Loucy (cell line): ENCODE measurements around the gene IRF9.
A peak's percentile ranks its signal among the peaks of the same experiment; 100 is the strongest.

ENCODE experiments used
- H2AFZ ChIP-seq: fragments of 200-600 bp; sonication (generic); 2 replicates; pipeline ENCODE4 v1.6.0; 2016; ENCODE audit warnings: antibody characterized with exemption, mild to moderate bottlenecking, low read length, moderate library complexity
- H3F3A ChIP-seq: fragments of 200-600 bp; 2 replicates; pipeline ENCODE4 v1.6.0; 2016; ENCODE audit warnings: antibody characterized with exemption, low read depth, mild to moderate bottlenecking
- H3K27me3 ChIP-seq: fragments of 200-600 bp; sonication (generic); 2 replicates; pipeline ENCODE4 v1.6.1; 2014; ENCODE audit warnings: low read length, mild to moderate bottlenecking; ENCODE audit not compliant: insufficient read depth, poor library complexity, severe bottlenecking
- H3K36me3 ChIP-seq: fragments of 200-600 bp; sonication (generic); 2 replicates; pipeline ENCODE4 v1.6.1; 2016; ENCODE audit warnings: low read length; ENCODE audit not compliant: insufficient read depth
- H3K4me1 ChIP-seq: fragments of 200-600 bp; sonication (generic); 2 replicates; pipeline ENCODE4 v1.5.1; 2014; ENCODE audit warnings: low read length, mild to moderate bottlenecking; ENCODE audit not compliant: insufficient read depth, poor library complexity, severe bottlenecking
- H3K4me2 ChIP-seq: fragments of 200-600 bp; sonication (generic); 2 replicates; pipeline ENCODE4 v1.6.0; 2014; ENCODE audit warnings: antibody characterized with exemption, low read length, low read depth, mild to moderate bottlenecking; ENCODE audit not compliant: poor library complexity, severe bottlenecking
- H3K4me3 ChIP-seq: fragments of 200-600 bp; sonication (generic); 2 replicates; pipeline ENCODE4 v1.5.1; 2014; ENCODE audit warnings: low read length, mild to moderate bottlenecking, mixed read lengths; ENCODE audit not compliant: poor library complexity, severe bottlenecking
- H3K79me2 ChIP-seq: fragments of 200-600 bp; sonication (generic); 2 replicates; pipeline ENCODE4 v1.6.1; 2014; ENCODE audit warnings: low read length; ENCODE audit not compliant: insufficient read depth
- H3K9ac ChIP-seq: fragments of 200-600 bp; sonication (generic); 2 replicates; pipeline ENCODE4 v1.6.0; 2014; ENCODE audit warnings: mild to moderate bottlenecking, low read depth, low read length, moderate library complexity; ENCODE audit not compliant: poor library complexity, severe bottlenecking
- H3K9me2 ChIP-seq: fragments of 200-600 bp; sonication (generic); replicated peaks from 2 replicates; pipeline ENCODE4 v1.6.1; 2016; ENCODE audit warnings: low read depth, low read length, mixed read lengths
- H3K9me3 ChIP-seq: fragments of 200-600 bp; sonication (generic); 2 replicates; pipeline ENCODE4 v1.6.1; 2014; ENCODE audit warnings: mild to moderate bottlenecking, antibody characterized with exemption, low read length, low read depth; ENCODE audit not compliant: insufficient read depth
- H4K20me1 ChIP-seq: fragments of 200-600 bp; sonication (generic); 2 replicates; pipeline ENCODE4 v1.6.0; 2014; ENCODE audit warnings: antibody characterized with exemption, low read length, mild to moderate bottlenecking; ENCODE audit not compliant: insufficient read depth, poor library complexity, severe bottlenecking
- EZH2phosphoT487 ChIP-seq: fragments of 200-600 bp; IDR thresholded peaks from 2 replicates; pipeline ENCODE4 v1.6.1; 2018; ENCODE audit warnings: antibody characterized with exemption, mild to moderate bottlenecking, moderate library complexity, borderline replicate concordance
- TF ChIP-seq, protein P1 (sequence below): fragments of 200-600 bp; sonication (generic); conservative IDR thresholded peaks from 2 replicates; pipeline ENCODE4 v1.5.1; 2014; ENCODE audit warnings: mild to moderate bottlenecking, antibody characterized with exemption, low read length

IRF9 gene

DNA sequence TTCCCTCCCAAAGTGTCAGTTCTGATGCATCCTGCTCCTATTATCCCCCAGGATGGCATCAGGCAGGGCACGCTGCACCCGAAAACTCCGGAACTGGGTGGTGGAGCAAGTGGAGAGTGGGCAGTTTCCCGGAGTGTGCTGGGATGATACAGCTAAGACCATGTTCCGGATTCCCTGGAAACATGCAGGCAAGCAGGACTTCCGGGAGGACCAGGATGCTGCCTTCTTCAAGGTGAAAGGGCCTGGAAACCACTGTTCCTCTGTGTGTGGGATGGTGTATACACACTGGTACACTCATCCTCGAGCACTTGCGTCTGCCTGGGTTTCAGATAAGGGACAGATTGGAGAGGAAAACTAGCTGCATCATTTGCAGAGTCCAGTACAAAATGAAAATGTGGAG lies 1.0 kb downstream of the IRF9 start:
- TF ChIP-seq EZH2phosphoT487: no peak
- TF ChIP-seq, protein P1, sequence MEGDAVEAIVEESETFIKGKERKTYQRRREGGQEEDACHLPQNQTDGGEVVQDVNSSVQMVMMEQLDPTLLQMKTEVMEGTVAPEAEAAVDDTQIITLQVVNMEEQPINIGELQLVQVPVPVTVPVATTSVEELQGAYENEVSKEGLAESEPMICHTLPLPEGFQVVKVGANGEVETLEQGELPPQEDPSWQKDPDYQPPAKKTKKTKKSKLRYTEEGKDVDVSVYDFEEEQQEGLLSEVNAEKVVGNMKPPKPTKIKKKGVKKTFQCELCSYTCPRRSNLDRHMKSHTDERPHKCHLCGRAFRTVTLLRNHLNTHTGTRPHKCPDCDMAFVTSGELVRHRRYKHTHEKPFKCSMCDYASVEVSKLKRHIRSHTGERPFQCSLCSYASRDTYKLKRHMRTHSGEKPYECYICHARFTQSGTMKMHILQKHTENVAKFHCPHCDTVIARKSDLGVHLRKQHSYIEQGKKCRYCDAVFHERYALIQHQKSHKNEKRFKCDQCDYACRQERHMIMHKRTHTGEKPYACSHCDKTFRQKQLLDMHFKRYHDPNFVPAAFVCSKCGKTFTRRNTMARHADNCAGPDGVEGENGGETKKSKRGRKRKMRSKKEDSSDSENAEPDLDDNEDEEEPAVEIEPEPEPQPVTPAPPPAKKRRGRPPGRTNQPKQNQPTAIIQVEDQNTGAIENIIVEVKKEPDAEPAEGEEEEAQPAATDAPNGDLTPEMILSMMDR: no peak
- H3K9ac ChIP-seq: peak overlapping the region; percentile 73
- H3K4me3 ChIP-seq: peak overlapping the region; percentile 82
- H3F3A ChIP-seq: no peaks in the 10 kb centered on the region; the same call in 1 of the 2 replicates
- H3K4me2 ChIP-seq: peak overlapping the region; percentile 84
- no peak overlapping the region for H2AFZ ChIP-seq
- H3K4me1 ChIP-seq: peaks cover 13% of the 10 kb centered on the region
- H3K9me3 ChIP-seq: no peaks in the 10 kb centered on the region
- H3K9me2 ChIP-seq: no peaks in the 10 kb centered on the region
- no peaks in the 10 kb centered on the region for H4K20me1 ChIP-seq
- H3K36me3 ChIP-seq: peaks cover 24% of the 10 kb centered on the region; the same call in 1 of the 2 replicates
- H3K79me2 ChIP-seq: peaks cover 9% of the 10 kb centered on the region; the same call in 1 of the 2 replicates
- no peaks in the 10 kb centered on the region for H3K27me3 ChIP-seq

DNA sequence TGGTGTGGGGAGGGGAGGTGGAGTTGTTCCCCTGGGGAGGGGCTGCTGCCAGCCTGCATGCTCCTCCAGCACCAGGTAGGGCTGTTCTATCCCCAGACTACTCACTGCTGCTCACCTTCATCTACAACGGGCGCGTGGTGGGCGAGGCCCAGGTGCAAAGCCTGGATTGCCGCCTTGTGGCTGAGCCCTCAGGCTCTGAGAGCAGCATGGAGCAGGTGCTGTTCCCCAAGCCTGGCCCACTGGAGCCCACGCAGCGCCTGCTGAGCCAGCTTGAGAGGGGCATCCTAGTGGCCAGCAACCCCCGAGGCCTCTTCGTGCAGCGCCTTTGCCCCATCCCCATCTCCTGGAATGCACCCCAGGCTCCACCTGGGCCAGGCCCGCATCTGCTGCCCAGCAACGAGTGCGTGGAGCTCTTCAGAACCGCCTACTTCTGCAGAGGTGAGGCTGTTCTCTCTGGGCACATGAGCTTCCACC lies 3.5 kb downstream of the IRF9 start:
- Histone ChIP-seq H3K9me3 (no peaks in the 10 kb centered on the region), H3K9me2 (no peaks in the 10 kb centered on the region), H3K4me3 (no peak overlapping the region), H3K27me3 (no peaks in the 10 kb centered on the region), H3F3A (no peaks in the 10 kb centered on the region; the same call in 1 of the 2 replicates), H3K9ac (no peak overlapping the region), H4K20me1 (no peaks in the 10 kb centered on the region), H2AFZ (no peak overlapping the region), H3K4me1 (peaks cover 13% of the 10 kb centered on the region), H3K79me2 (peaks cover 9% of the 10 kb centered on the region; the same call in 1 of the 2 replicates), H3K36me3 (peaks cover 14% of the 10 kb centered on the region; the same call in 1 of the 2 replicates), H3K4me2 (no peak overlapping the region)
- no peak for TF ChIP-seq EZH2phosphoT487
- TF ChIP-seq, protein P1: no peak

DNA sequence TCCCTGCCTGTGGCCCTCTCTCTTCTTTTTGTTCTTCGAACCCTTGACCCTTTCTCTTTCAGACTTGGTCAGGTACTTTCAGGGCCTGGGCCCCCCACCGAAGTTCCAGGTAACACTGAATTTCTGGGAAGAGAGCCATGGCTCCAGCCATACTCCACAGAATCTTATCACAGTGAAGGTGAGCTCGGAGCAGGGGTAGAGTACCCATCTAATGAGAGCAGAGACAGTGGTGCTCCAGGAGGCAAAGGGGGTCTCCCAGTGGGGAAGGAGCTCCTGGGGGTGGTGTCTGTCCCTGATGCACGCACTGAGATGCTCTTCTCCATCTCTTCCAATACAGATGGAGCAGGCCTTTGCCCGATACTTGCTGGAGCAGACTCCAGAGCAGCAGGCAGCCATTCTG lies 4.7 kb downstream of the IRF9 start:
- H3F3A ChIP-seq: no peaks in the 10 kb centered on the region
- no peak overlapping the region for H2AFZ ChIP-seq
- peaks cover 9% of the 10 kb centered on the region; the same call in 1 of the 2 replicates for H3K79me2 ChIP-seq
- H3K4me2 ChIP-seq: no peak overlapping the region
- H3K9ac ChIP-seq: no peak overlapping the region
- peaks cover 10% of the 10 kb centered on the region; the same call in 1 of the 2 replicates for H3K36me3 ChIP-seq
- H4K20me1 ChIP-seq: no peaks in the 10 kb centered on the region
- no peaks in the 10 kb centered on the region for H3K9me3 ChIP-seq
- H3K27me3 ChIP-seq: no peaks in the 10 kb centered on the region
- H3K4me1 ChIP-seq: peaks cover 9% of the 10 kb centered on the region
- H3K9me2 ChIP-seq: no peaks in the 10 kb centered on the region
- no peak overlapping the region for H3K4me3 ChIP-seq
- no peak for TF ChIP-seq EZH2phosphoT487
- TF ChIP-seq, protein P1: no peak
